Cerebellar nuclear complex (tissue), 1 donor: Measurements from ENCODE around the gene IL13RA1.
"Not testable (repeated sequence)": the region's sequence is repeated elsewhere in the genome, so short reads cannot be mapped to it uniquely, and the experiment has no call there.

Experiments used
- DNase-seq, 2 experiments: peaks; one replicate each; lab custom pipeline; 2025; lab: John Stamatoyannopoulos, UW

IL13RA1 gene

GRCh38 chrX:118729042-118729652 lies 1.7 kb downstream of the IL13RA1 start:
- DNase-seq = no peak

DNA sequence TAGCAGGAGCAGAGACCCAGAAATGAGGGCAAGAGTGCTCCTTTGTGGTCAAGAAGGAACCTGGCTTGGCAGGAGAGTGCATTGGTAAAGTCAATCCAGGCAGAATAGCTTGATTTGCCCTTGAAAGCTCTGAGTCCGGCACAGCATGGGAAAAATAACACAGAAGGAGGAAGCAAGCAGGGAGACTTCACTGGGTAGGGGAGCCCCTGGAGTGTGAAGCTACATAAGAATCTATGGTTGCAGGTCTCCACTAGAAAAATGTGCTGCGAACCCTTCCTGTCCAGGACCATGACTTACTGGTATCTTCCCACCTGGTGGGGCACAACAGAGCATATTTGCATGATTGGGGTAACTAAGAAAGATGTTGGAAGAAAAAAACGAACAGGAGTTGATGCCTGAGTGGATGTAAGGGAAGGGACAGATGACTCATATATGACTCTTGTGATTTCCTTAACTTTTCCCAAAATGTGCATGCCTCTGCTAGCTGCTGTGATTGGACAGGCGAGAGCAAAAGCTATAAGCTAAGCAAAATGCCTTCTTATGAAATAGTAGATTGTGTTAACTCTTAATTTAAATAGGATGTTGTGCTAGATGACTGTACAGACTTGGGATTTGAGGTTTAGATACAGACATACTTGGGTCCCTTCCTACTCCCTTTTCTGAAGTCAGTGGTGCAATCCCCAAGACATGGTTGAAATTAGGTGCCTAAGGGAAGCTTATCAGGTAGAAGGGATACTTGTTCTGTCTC lies 3.3 kb downstream of the IL13RA1 start:
- no peak for DNase-seq

DNA sequence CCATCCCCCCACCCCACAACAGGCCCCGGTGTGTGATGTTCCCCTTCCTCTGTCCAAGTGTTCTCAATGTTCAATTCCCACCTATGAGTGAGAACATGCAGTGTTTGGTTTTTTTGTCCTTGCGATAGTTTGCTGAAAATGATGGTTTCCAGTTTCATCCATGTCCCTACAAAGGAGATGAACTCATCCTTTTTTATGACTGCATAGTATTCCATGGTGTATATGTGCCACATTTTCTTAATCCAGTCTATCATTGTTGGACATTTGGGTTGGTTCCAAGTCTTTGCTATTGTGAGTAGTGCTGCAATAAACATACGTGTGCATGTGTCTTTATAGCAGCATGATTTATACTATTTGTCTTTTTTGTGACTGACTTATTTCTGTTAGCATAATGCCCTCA lies 5.1 kb downstream of the IL13RA1 start:
- not testable (repeated sequence) for DNase-seq

DNA sequence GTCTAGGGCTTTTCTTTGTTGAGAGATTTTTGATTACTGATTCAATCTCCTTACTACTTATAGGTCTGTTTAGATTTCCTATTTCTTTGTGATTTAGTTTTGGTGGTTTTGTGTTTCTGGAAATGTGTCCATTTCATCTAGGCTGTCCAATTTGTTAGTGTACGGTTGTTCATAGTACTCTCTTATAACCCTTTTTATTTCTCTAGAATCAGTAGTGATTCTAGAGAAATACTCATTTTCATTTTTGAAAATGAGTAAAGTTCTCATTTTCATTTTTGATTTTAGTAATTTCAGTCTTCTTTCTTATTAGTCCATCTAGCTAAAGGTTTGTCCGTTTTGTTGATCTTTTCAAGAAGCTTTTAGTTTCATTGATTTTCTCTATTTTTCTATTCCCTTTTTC lies 7.5 kb downstream of the IL13RA1 start:
- no peak for DNase-seq

- no peak for DNase-seq
These were observed 9.1 kb downstream of the IL13RA1 start for GRCh38 chrX:118736394-118737010.

GRCh38 chrX:118739577-118739976 lies 12.2 kb downstream of the IL13RA1 start:
- DNase-seq = no peak

DNA sequence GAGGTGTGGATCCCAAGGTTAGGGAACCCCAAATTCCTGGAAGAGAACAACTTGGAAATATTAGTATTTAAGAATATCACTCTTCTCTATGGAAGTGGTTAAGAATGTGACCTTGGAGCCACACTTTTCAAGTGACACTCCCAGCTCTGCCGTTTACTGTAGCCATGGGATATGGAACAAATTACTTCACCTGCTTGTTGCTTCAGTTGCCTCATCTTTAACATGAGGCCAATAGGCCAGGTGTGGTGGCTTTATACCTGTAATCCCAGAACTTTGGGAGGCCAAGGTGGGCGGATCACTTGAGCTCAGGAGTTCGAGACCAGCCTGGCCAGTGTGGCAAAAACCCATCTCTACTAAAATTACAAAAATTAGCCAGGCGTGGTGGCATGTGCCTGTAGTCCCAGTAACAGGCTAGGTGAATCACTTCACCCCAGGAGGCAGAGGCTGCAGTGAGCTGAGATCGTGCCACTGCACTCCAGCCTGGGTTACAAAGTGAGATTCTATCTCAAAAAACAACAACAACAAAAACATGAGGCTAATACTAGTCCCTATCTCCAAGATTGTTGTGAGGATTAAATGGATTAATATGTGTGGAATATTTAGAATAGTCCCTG lies 13.0 kb downstream of the IL13RA1 start:
- DNase-seq = no peak

DNA sequence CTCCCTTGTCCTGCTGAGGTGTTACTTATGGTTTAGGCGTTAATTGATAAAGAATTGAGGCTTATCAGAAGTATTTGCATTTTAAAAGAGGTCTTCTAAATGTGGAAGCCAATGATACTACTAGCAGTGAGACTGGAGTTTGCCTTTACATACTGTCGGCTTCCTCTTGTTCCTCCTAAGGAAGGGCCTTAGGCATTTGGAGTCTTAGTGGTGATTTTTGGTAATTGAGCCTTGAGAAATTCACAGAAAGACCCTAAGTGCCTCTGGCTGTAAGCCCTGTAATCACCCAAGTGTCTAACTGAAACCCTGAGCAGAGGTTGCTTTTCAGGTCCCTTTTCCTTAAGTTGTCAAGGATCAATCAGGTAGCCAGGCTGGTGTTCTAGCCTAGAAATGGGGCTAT lies 14.8 kb downstream of the IL13RA1 start:
- DNase-seq = no peak

GRCh38 chrX:118745570-118745969 lies 18.2 kb downstream of the IL13RA1 start:
- DNase-seq = no peak

GRCh38 chrX:118751950-118752783 lies 24.8 kb downstream of the IL13RA1 start:
- DNase-seq = no peak

- DNase-seq = no peak
These were observed 28.2 kb downstream of the IL13RA1 start for GRCh38 chrX:118755633-118756032.

- DNase-seq = no peak
These were observed 28.7 kb downstream of the IL13RA1 start for GRCh38 chrX:118756101-118756500.

DNA sequence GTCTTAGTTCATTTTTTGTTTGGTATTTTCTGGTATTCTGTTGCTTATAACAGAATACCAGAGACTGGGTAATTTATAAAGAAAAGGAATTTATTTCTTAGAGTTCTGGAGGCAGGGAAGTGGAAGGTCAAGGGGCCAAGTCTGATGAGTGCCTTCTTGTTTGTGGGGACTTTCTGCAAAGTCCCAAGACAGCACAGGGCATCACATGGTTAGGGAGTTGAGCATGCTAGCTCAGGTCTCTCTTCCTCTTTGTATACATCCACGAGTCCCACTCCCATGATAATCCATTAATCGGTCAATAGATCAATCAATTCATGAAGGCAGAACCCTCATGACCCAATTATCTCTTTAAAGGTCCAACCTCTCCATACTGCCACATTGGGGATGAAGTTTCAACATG lies 31.1 kb downstream of the IL13RA1 start:
- DNase-seq = no peak

- no peak for DNase-seq
These were observed 32.6 kb downstream of the IL13RA1 start for GRCh38 chrX:118760025-118760424.

GRCh38 chrX:118761939-118762707 lies 34.7 kb downstream of the IL13RA1 start:
- DNase-seq = no peak

DNA sequence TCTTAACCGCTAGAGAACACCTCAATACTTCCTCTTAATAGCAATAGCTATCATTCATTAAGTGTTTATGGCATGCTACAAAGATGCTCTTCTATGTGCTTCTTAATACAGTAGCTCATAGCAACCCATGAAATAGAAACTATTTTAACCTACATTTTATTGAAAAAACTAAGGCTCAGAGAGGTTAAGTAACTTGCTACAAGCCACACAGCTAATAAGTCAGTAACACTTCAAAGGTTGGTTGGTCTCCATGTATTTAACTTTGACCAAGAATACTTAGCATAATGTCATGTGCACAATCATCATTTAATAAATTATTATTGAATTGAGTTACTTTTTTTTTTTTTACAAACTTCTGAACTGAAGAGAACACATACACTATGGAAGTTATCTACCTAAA lies 36.1 kb downstream of the IL13RA1 start:
- no peak for DNase-seq

- DNase-seq = no peak
These were observed 36.7 kb downstream of the IL13RA1 start for GRCh38 chrX:118764122-118764521.

- no peak for DNase-seq
These were observed 42.8 kb downstream of the IL13RA1 start for GRCh38 chrX:118770133-118770760.

DNA sequence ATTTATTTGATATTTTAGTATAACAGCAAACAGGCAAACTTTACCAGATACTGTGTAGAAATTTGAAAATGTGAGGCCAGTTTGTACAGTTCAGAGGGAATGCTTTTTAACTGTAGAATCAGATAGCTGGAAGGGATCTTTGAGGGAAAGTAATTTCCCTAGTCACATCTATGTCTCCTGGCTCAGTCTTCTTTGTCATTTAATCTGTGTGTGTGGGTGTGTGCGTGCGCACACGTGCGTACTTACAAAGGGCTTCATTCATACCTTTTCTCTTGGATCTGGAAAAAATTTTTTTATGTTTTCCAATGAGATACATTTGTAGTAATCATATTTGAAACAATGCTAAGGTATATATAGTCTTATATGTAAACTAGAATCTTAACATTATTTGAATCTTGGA lies 44.6 kb downstream of the IL13RA1 start:
- no peak for DNase-seq

DNA sequence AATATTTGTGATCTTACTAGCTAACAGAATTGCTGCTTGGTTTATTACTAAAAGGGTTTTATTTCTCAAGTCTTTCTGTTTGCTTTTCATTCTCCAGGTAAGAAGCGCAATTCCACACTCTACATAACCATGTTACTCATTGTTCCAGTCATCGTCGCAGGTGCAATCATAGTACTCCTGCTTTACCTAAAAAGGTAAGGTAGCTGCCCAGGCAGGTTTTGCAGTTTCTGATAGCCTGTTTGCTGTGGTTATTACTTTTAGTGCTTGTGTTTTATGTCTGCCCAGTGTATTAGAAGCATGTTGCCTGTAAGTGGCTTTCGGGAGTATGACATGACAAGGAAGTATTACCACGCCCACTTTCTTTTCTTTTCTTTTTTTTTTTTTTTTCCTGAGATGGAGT lies 46.4 kb downstream of the IL13RA1 start:
- no peak for DNase-seq

DNA sequence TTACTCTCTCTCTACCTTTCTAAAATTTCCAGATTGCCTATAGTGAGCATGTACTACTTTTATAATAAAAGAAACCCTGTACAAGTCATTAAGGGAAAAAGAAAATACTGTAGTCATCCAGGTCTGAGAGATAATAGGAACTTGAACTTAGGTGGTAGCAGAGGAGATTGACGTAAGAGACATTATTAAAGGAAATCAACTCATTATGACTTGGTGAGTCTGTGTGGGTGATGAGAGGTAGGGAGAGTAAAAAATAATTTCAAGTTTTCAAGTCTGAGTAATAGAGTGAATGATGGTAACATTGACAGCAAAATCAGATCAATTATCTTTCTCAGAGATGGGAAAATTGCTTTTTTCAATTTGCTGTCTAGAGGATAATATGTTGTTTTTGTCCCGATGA lies 52.2 kb downstream of the IL13RA1 start:
- DNase-seq = no peak
